Liver (tissue), 9 donors: ENCODE measurements around the gene SOCS4. TPM values are rescaled to one million over a fixed set of nuclear protein-coding genes. Genes with fewer than 3 reads are reported as not detected.
"Not testable (repeated sequence)": the region's sequence is repeated elsewhere in the genome, so short reads cannot be mapped to it uniquely, and the experiment has no call there.

Experiments used
- DNase-seq: peaks from one replicate; pipeline ENCODE4 v3.0.0-alpha.2; 2017; ENCODE audit warnings: low spot score
- H3K27ac ChIP-seq, 2 donors: one replicate each; pipeline ENCODE4 v1.7.0; 2013; ENCODE audit warnings: inconsistent platforms in 2 of 2, low read length in 2 of 2, control low read depth in 1 of 2, low read depth in 1 of 2, mild to moderate bottlenecking in 1 of 2
- H3K27me3 ChIP-seq, 4 donors: one replicate each; pipeline versions ENCODE4 v1.6.1 to v1.7.0; 2013; ENCODE audit warnings: low read length in 3 of 4, inconsistent platforms in 1 of 4, mild to moderate bottlenecking in 1 of 4, moderate library complexity in 1 of 4; ENCODE audit not compliant: control insufficient read depth in 4 of 4, insufficient read depth in 4 of 4
- H3K36me3 ChIP-seq, 4 donors: one replicate each; pipeline versions ENCODE4 v1.6.1 to v1.7.0; 2013; ENCODE audit warnings: low read length in 3 of 4, mild to moderate bottlenecking in 3 of 4, low read depth in 1 of 4, moderate library complexity in 1 of 4; ENCODE audit not compliant: control insufficient read depth in 4 of 4, insufficient read depth in 3 of 4
- H3K4me1 ChIP-seq, 4 donors: one replicate each; pipeline versions ENCODE4 v1.6.1 to v1.7.0; 2013; ENCODE audit warnings: low read length in 3 of 4, mild to moderate bottlenecking in 3 of 4, moderate library complexity in 1 of 4; ENCODE audit not compliant: control insufficient read depth in 4 of 4, insufficient read depth in 4 of 4
- H3K4me3 ChIP-seq, 3 donors: one replicate each; pipeline versions ENCODE4 v1.6.1 to v1.7.0; 2013; ENCODE audit warnings: low read length in 3 of 3, control low read depth in 1 of 3, low read depth in 1 of 3, mild to moderate bottlenecking in 1 of 3
- H3K9ac ChIP-seq, 2 donors: one replicate each; pipeline ENCODE4 v1.7.0; 2013; ENCODE audit warnings: low read length in 2 of 2, mild to moderate bottlenecking in 2 of 2, moderate library complexity in 2 of 2, control low read depth in 1 of 2, low read depth in 1 of 2
- H3K9me3 ChIP-seq, 4 donors: one replicate each; pipeline versions ENCODE4 v1.6.1 to v1.7.0; 2013; ENCODE audit warnings: low read length in 3 of 4; ENCODE audit not compliant: control insufficient read depth in 4 of 4
- ATF3 ChIP-seq: IDR thresholded peaks from 2 replicates; pipeline ENCODE4 v1.6.1; 2016; ENCODE audit warnings: antibody characterized with exemption
- CTCF ChIP-seq: fragments of 150-350 bp; IDR thresholded peaks from 2 replicates; pipeline ENCODE4 v1.5.1; 2017; ENCODE audit warnings: improper control_type of control experiment, low read depth, low read length; ENCODE audit not compliant: missing input control
- EGR1 ChIP-seq, 2 donors: IDR thresholded peaks; 2 replicates each; pipeline ENCODE4 v1.6.1; 2016 to 2018; ENCODE audit warnings: antibody characterized with exemption in 2 of 2, low read depth in 2 of 2
- FOXA1 ChIP-seq: IDR thresholded peaks from 2 replicates; pipeline ENCODE4 v1.6.1; 2016; ENCODE audit warnings: antibody characterized with exemption
- FOXA2 ChIP-seq: IDR thresholded peaks from 2 replicates; pipeline ENCODE4 v1.6.1; 2016; ENCODE audit warnings: antibody characterized with exemption
- GABPA ChIP-seq, 2 donors: IDR thresholded peaks in 1 of 2; conservative IDR thresholded peaks in 1 of 2; 2 replicates each; pipeline ENCODE4 v1.6.1; 2016; ENCODE audit warnings: antibody characterized with exemption in 2 of 2, mild to moderate bottlenecking in 1 of 2, moderate library complexity in 1 of 2
- HNF4A ChIP-seq, 2 donors: conservative IDR thresholded peaks; 2 replicates each; pipeline ENCODE4 v1.6.1; 2016; ENCODE audit warnings: antibody characterized with exemption in 2 of 2, mild to moderate bottlenecking in 2 of 2
- HNF4G ChIP-seq: IDR thresholded peaks from 2 replicates; pipeline ENCODE4 v1.6.1; 2016; ENCODE audit warnings: antibody characterized with exemption
- JUND ChIP-seq, 2 donors: IDR thresholded peaks; 2 replicates each; pipeline ENCODE4 v1.6.1; 2016; ENCODE audit warnings: antibody characterized with exemption in 2 of 2
- NR2F2 ChIP-seq: IDR thresholded peaks from 2 replicates; pipeline ENCODE4 v1.6.1; 2016; ENCODE audit warnings: antibody characterized with exemption
- RAD21 ChIP-seq, 2 donors: IDR thresholded peaks; 2 replicates each; pipeline ENCODE4 v1.6.1; 2016; ENCODE audit warnings: antibody characterized with exemption in 2 of 2, mild to moderate bottlenecking in 2 of 2
- RXRA ChIP-seq, 2 donors: IDR thresholded peaks; 2 replicates each; pipeline ENCODE4 v1.6.1; 2017 to 2018; ENCODE audit warnings: antibody characterized with exemption in 2 of 2, mild to moderate bottlenecking in 1 of 2
- SP1 ChIP-seq: IDR thresholded peaks from 2 replicates; pipeline ENCODE4 v1.6.1; 2018; ENCODE audit warnings: antibody characterized with exemption, mild to moderate bottlenecking
- TAF1 ChIP-seq: conservative IDR thresholded peaks from 2 replicates; pipeline ENCODE4 v1.6.1; 2016; ENCODE audit warnings: antibody characterized with exemption, mild to moderate bottlenecking
- YY1 ChIP-seq: IDR thresholded peaks from 2 replicates; pipeline ENCODE4 v1.6.1; 2016; ENCODE audit warnings: antibody characterized with exemption, mild to moderate bottlenecking
- WGBS: extraction: QIAGEN DNeasy Blood & Tissue Kit; methylation state at CpG from one replicate; pipeline ENCODE4 v1.1.7; 2013; 5-methylcytosine and 5-hydroxymethylcytosine counted together
- polyA plus RNA-seq, 2 donors: library from polyadenylated mRNA; stranded (reverse) in 1 of 2; unstranded in 1 of 2; fragments of 200-250 nt in 1 of 2; fragments of >200 nt in 1 of 2; fragmentation: Nextera tagmentation in 1 of 2; extraction: Ambion mirVana in 1 of 2; gene quantifications; one replicate each; pipeline versions ENCODE4 v1.2.1 to v1.2.3, GENCODE V29; 2013 to 2015
- total RNA-seq, 2 donors: library from RNA; depleted of rRNA; stranded (reverse); fragments of >200 nt; gene quantifications; one replicate each; pipeline ENCODE4 v1.2.3, GENCODE V29; 2014
- TF ChIP-seq, protein P1 (sequence below): IDR thresholded peaks from 2 replicates; pipeline ENCODE4 v1.6.1; 2016; ENCODE audit warnings: antibody characterized with exemption, mild to moderate bottlenecking
- TF ChIP-seq, protein P2 (sequence below): IDR thresholded peaks from 2 replicates; pipeline ENCODE4 v1.6.1; 2016; ENCODE audit warnings: antibody characterized with exemption
- TF ChIP-seq, protein P3 (sequence below): IDR thresholded peaks from 2 replicates; pipeline ENCODE4 v1.6.1; 2016; ENCODE audit warnings: antibody characterized with exemption
- donor health status: healthy.
- donor health status: healthy.
- donor health status: healthy.
- donor health status: healthy.
- donor health status: healthy.

Gene SOCS4
- total and polyA plus RNA-seq, 4 donors, result 2.2 to 7.4 (median 6.0) TPM

DNA sequence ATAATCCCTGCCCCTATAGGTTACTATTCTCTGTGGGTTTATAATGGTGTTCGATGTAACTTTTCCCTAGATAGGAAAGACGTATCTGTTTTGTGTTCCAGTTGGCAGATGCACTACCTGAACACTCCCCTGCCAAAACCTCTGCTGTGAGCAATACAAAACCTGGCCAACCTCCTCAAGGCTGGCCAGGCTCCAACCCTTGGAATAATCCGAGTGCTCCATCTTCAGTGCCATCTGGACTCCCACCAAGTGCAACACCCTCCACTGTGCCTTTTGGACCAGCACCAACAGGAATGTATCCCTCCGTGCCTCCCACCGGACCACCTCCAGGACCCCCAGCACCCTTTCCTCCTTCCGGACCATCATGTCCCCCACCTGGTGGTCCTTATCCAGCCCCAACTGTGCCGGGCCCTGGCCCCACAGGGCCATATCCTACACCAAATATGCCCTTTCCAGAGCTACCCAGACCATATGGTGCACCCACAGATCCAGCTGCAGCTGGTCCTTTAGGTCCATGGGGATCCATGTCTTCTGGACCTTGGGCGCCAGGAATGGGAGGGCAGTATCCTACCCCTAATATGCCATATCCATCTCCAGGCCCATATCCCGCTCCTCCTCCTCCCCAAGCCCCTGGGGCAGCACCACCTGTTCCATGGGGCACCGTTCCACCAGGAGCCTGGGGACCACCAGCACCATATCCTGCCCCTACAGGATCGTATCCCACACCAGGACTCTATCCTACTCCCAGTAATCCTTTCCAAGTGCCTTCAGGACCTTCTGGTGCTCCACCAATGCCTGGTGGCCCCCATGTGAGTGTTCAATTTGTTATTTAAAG lies 35.7 kb downstream of the SOCS4 start:
- H3K4me1 ChIP-seq, result peaks cover 0 to 9% (median 0%) of the 10 kb centered on the region in 4 donors
- no peak for DNase-seq

GRCh38 chr14:55064896-55065295 lies 37.9 kb downstream of the SOCS4 start:
- 90% methylated on average over 2 of the region's 2 CpGs for WGBS
- not testable (repeated sequence) for H3K4me1 ChIP-seq, H3K9me3 ChIP-seq, H3K27me3 ChIP-seq, H3K4me3 ChIP-seq, H3K27ac ChIP-seq, H3K9ac ChIP-seq, DNase-seq
- H3K36me3 ChIP-seq, result peaks cover 9 to 19% (median 14%) of the 10 kb centered on the region in 4 donors

More for the DNA sequence above, 35.7 kb downstream of the SOCS4 start:
- H3K9me3 ChIP-seq, result no peaks in the 10 kb centered on the region
- no peak overlapping the region for H3K9ac ChIP-seq
- no peaks in the 10 kb centered on the region for H3K27me3 ChIP-seq
- H3K27ac ChIP-seq, result no peak overlapping the region
- TF ChIP-seq FOXA2 (no peak), SP1 (no peak), FOXA1 (no peak), RXRA (IDR thresholded peaks at IDR 0.05) (no peak), GABPA (IDR thresholded peaks at IDR 0.05 in 1 of 2, conservative IDR thresholded peaks at IDR 0.05 in 1 of 2) (no peak), ATF3 (no peak), JUND (IDR thresholded peaks at IDR 0.05) (no peak), YY1 (no peak), CTCF (no peak), HNF4A (conservative IDR thresholded peaks at IDR 0.05) (no peak), RAD21 (IDR thresholded peaks at IDR 0.05) (no peak), TAF1 (no peak), NR2F2 (no peak), HNF4G (no peak), EGR1 (IDR thresholded peaks at IDR 0.05; ENCODE audit: low read depth in 2 of 2) (no peak)
- TF ChIP-seq, protein P1, sequence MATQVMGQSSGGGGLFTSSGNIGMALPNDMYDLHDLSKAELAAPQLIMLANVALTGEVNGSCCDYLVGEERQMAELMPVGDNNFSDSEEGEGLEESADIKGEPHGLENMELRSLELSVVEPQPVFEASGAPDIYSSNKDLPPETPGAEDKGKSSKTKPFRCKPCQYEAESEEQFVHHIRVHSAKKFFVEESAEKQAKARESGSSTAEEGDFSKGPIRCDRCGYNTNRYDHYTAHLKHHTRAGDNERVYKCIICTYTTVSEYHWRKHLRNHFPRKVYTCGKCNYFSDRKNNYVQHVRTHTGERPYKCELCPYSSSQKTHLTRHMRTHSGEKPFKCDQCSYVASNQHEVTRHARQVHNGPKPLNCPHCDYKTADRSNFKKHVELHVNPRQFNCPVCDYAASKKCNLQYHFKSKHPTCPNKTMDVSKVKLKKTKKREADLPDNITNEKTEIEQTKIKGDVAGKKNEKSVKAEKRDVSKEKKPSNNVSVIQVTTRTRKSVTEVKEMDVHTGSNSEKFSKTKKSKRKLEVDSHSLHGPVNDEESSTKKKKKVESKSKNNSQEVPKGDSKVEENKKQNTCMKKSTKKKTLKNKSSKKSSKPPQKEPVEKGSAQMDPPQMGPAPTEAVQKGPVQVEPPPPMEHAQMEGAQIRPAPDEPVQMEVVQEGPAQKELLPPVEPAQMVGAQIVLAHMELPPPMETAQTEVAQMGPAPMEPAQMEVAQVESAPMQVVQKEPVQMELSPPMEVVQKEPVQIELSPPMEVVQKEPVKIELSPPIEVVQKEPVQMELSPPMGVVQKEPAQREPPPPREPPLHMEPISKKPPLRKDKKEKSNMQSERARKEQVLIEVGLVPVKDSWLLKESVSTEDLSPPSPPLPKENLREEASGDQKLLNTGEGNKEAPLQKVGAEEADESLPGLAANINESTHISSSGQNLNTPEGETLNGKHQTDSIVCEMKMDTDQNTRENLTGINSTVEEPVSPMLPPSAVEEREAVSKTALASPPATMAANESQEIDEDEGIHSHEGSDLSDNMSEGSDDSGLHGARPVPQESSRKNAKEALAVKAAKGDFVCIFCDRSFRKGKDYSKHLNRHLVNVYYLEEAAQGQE, result no peak
- TF ChIP-seq, protein P2, sequence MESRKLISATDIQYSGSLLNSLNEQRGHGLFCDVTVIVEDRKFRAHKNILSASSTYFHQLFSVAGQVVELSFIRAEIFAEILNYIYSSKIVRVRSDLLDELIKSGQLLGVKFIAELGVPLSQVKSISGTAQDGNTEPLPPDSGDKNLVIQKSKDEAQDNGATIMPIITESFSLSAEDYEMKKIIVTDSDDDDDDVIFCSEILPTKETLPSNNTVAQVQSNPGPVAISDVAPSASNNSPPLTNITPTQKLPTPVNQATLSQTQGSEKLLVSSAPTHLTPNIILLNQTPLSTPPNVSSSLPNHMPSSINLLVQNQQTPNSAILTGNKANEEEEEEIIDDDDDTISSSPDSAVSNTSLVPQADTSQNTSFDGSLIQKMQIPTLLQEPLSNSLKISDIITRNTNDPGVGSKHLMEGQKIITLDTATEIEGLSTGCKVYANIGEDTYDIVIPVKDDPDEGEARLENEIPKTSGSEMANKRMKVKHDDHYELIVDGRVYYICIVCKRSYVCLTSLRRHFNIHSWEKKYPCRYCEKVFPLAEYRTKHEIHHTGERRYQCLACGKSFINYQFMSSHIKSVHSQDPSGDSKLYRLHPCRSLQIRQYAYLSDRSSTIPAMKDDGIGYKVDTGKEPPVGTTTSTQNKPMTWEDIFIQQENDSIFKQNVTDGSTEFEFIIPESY, result no peak
- TF ChIP-seq, protein P3, sequence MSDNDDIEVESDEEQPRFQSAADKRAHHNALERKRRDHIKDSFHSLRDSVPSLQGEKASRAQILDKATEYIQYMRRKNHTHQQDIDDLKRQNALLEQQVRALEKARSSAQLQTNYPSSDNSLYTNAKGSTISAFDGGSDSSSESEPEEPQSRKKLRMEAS, result no peak
- WGBS, result 78% methylated on average over 11 of the region's 11 CpGs
- no peak overlapping the region for H3K4me3 ChIP-seq
- H3K36me3 ChIP-seq, result peaks cover 11 to 19% (median 14%) of the 10 kb centered on the region in 4 donors
